ENCODE measurements around the gene MBD5.
"Not testable (repeated sequence)": the region's sequence is repeated elsewhere in the genome, so short reads cannot be mapped to it uniquely, and the experiment has no call there.

MBD5 gene

DNA sequence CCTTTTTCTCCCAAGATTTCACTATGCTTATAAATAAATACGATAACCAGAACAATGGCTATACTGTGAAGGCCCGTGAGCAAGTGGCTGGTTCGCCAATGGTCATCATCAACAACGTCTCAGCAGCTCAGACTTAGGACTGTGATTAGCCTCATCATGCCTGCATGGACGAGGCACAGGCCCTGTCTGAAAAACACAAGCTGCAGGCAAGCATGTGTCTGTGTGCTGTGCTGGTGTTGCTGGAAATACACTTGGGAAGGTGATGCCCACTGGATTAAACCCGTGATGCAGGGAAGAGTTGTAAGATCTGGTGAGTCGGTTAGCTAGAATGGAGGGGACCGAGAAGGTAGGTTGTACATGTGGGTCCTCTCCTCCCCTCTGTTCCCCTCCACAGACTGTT is 512.1 kb downstream of the MBD5 start:
- H3K27ac ChIP-seq, result no peak overlapping the region
- DNase-seq (ENCODE audit: low read depth, low spot score), result no peak

DNA sequence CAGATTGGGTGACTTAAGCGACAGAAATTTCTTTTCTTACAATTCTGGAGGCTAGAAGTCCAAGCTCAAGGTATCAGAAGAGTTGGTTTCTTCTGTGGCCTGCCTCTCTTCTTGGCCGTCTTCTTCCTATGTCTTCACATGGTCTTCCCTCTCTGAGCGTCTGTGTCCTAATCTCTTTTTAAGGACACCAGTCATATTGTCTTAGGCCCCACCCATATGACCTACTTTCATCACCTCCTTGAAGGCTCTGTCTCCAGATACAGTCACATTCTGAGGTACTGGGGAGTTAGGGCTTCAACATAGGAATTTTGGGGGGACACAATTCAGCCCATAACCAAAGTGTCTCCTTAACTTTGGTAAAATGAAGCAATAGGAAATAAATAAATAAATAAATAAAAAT is 512.8 kb downstream of the MBD5 start:
- H3K27ac ChIP-seq, result no peak overlapping the region
- no peak for DNase-seq (ENCODE audit: low read depth, low spot score)

DNA sequence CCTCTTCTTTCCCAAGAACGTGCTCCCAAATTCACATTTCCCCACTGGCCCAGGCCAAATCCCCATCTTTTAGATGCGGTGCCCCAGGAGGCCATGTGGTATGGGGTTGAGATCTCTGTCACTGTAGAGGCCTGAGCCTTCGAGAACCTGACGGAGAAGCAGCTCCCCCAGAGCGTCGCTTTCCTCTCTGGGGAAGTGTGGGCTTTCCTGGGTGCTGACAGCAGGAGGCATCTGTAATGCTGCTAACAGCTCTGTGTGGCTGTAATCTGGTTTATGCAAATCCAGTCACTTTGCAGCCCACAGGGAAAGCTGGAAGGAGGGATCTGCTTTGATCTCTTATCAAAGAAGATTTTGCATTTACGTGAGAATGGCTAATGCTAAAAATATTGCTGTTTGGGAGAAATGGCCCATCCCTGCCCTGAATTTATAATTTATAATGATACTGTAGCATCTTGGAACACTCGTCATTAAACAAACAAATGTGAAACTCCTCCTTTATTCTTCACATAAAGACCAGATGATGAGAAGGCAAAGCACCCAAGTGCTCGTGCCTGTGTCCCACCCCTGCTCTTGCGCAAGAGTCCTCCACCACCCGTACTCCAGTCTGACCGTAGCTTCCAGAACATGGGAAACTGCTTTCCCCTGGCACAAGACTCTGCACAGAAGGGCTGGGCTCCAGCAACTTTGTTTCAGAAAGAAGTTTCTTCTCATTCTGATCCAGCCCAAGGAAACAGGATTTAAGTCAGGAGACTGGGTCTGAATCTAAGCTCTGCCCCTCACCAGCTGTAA is 513.7 kb downstream of the MBD5 start:
- no peak overlapping the region for H3K27ac ChIP-seq
- no peak for DNase-seq (ENCODE audit: low read depth, low spot score)

DNA sequence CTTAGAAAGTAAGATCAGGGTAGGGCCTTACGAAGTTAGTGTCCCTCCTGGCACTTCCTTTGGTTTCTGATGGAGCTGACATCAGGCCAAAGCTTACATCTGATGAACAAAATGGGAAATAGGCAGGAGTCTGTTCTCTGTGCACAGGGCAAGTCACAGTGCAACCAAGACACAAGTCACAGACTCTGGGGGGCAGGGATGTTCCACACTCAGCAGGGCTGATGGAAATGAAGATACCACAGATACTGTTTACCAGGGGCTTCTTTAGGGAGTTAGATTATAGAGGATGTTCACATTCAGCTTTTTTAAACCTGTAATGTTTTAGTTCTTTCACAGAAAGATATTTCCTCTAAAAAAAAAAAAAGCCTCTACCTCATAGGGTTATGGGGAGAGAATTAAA is 517.5 kb downstream of the MBD5 start:
- DNase-seq (ENCODE audit: low read depth, low spot score), result no peak

DNA sequence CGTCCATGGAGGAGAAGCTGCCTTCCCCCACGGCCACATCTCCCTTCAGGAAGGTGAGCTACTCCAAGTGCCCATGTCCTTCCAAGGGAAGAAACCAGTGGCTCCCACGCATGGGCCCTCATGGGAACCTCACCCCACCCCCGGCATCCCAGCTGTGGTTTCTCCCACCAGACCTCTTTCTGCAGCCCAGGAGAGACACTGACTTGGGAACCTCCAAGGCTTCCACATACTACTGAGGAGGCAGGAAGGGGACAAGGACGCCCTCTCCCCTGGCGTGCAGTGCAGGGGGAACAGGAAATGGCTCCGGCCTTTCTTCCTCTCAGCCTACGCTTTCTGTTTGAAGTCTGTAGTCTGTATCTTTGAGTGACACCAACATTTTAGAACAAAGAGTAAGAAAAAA is 519.1 kb downstream of the MBD5 start:
- no peak for DNase-seq (ENCODE audit: low read depth, low spot score)

More for the DNA sequence above, 517.5 kb downstream of the MBD5 start:
- H3K27ac ChIP-seq, result no peak overlapping the region

DNA sequence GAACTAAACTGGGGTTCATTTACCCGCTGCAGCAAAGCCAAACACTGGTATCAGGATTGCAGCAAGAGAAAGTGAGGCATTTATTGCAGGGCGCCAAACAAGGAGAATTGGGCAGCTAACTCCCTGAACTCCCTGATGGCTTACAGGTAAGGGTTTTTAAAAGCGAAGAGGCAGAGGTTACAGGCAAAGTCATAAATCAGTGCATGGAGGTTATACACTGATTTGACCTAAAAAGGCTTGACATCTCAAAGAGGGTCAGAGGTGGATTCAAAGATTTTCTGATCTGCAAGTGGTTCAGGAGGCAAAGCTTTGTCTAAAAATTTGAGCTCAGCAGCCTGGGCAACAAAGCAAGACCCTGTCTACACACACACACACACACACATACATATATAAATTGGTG is 520.9 kb downstream of the MBD5 start:
- H3K27ac ChIP-seq, result no peak overlapping the region
- no peak for DNase-seq (ENCODE audit: low read depth, low spot score)

More for the DNA sequence above, 519.1 kb downstream of the MBD5 start:
- H3K27ac ChIP-seq, result no peak overlapping the region

DNA sequence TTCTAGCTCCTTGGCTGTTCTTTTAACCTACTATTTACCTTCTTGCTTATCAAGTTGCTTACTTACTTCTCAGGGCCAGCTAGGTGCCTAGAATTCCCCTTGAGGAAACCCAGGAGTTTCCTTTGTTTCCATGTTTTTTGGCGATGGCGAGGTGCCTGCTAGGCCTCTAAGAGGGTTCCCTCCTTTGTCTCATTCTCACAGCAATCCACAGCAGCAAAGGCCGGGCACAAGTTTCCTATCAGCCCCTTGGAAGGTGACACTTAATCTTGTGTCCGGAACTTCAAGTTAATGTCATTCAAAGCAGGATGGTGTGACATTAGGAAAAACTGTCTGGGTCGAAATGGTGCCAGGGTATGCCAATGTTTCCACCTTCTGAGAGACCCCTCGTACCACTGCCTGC is 521.7 kb downstream of the MBD5 start:
- H3K27ac ChIP-seq, result no peak overlapping the region
- no peak for DNase-seq (ENCODE audit: low read depth, low spot score)

DNA sequence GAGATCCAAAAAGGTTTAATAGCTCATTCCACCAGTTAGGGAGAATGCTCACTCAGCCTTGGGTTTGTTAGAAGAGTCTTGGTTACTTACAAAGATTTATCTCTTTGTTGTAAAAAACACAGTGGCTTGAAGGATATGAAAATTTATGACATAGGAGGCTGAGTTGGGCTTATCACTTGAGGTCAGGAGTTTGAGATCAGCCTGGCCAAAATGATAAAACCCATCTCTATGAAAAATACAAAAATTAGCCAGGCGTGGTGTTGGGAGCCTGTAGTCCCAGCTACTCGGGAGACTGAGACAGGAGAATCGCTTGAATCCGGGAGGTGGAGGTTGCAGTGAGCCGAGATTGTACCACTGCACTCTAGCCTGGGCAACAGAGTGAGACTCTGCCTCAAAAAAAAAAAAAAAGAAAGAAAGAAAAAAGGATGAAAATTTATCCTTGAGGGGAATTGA is 522.2 kb downstream of the MBD5 start:
- not testable (repeated sequence) for DNase-seq (ENCODE audit: low read depth, low spot score); H3K27ac ChIP-seq

DNA sequence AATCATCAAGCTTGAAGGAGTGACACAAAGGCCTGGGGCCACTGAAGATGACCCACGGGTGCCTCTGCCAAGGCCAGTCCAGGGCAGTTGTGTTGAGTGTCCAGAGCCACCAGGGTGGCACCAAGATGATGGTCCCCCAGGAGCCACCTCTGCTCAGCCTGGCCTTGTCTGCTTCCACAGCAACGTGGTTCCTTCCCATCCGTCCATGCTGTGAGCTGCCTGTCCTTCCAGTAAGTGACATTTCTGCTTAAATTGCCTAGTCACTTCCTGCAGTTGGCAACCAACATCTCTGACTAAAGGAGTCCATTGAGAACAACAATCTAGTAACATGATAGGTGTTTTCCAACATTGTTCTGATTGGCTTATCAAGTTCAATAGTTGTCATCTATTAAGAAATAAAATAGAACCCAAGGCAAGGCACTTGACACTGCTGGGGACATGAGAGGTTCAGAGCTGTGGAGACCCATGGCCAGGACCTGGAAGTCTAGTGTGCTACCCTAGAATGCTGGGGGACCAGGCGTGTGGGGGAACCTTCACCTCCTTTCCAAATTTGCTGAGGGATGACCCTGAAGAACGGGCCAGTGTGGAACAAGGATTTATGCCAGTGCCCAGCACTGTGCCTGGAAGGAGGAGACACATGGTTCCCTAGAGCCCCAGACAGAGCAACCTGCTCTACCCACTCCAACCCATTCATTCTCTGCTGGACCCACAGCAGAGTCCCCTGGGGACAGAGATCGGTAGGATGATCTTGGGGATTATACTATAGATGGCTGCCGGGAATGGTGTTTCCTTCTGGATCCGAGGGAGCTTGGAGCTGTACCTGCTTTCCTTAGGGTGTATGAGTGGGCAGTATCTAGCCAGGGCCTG is 524.7 kb downstream of the MBD5 start:
- no peak for DNase-seq (ENCODE audit: low read depth, low spot score)
- no peak overlapping the region for H3K27ac ChIP-seq

DNA sequence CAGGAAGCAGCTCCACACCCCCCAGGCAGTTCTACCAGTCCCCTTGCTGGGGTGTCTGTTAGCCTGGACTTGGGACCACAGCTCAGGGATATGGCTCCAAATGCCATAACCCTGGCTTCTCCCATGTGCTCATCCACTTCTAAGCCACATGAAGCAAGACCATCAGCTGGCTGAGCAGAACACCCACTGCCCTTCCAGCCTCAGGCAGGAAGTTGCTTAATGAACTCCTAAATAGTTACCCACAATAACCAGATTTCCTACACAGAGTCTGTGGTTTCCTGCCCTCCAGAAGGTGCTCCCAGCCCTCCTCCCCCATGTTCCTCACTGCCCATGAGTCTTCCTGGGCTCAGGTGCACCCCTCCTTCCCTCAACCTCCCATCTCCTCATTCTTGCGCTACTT is 525.4 kb downstream of the MBD5 start:
- no peak overlapping the region for H3K27ac ChIP-seq
- no peak for DNase-seq (ENCODE audit: low read depth, low spot score)

DNA sequence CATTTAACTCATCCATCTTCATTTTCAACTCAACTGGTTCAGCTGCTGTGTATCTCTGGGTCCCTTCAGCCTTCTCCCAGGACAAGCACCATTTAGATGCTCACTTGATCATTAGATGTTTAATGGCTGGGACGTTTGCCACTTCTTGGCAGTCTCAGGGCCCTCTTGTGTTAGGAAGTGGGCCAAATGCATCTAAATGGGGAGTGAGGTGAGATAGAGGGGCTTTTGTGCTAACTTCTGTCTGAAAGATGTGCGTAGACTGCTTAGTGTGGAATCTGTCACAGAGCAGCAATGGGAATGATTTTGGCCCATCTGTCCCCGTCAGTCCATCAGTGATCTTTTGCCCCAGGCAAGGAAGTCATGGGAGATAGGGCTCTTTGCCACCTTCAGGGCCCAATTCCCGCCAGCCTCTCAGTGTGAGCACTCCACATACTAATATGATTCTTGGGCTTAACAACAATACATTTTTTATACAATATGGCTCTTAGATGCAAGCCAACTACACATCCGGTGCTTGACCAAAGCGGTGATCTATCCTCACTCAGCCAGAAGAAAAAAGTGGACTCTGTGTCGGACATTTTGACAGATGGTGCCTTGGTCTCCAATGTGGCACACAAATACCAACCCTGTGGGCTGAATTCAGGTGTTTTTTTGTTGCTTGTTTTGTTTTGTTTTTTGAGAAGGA is 528.0 kb downstream of the MBD5 start:
- H3K27ac ChIP-seq, result no peak overlapping the region
- no peak for DNase-seq (ENCODE audit: low read depth, low spot score)

DNA sequence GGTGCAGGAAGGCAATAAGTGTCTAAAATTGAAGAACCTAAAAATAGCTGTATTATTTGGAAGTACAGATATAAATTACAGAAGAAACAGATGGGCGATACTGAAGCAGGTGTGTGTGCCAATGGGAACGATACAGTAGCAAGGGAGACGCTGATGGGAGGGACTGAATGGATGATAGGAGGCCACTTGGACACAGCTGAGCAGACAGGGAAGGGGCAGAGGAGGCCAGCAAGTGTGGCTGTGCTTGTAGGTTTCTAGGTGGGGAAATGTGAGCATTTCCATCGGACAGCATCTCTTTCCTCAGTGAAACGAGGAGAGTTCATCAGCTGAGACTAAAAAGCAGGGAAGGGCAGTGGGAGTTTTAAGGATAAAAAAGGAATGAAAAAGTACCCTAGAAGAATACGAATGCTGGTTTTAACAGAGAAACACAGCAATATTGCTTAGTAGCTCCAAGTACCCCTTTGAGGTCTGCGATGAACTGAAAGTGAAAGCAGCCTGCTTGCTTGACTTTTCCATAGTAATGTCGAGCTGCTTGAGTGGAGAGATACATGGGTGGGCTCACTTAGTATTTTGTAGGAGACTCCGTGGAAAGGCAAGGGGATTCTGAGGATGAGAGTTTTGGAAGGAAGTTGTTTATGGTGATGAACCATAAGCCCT is 531.9 kb downstream of the MBD5 start:
- no peak for DNase-seq (ENCODE audit: low read depth, low spot score)

DNA sequence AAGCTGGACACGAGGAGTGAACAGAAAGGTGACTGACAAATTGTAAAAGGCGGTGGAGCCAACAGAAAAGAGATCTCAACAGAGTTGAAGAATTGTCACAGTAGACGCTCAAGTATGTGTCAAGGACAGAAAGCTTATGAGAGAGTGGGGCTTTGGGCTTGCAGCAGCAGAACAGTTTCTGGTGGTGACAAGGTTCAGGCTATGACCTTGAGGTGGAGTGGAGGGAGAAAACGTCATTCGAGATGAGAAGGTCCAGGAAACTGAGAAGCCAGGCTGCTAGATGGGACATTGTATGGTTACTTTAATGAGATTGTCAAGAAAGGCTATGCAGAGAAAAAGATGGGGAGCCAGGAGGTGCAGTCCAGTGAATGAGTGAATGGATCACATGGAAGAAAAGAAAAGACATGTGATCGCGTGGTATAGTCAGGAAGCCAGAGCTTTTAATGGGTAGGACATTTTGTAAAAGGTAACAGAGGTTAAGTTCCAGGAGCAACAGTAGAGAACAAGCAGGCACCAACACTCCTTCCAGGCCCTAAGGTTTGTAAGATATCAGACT is 532.5 kb downstream of the MBD5 start:
- no peak for DNase-seq (ENCODE audit: low read depth, low spot score)
- H3K27ac ChIP-seq, result no peak overlapping the region

More for the DNA sequence above, 531.9 kb downstream of the MBD5 start:
- no peak overlapping the region for H3K27ac ChIP-seq

DNA sequence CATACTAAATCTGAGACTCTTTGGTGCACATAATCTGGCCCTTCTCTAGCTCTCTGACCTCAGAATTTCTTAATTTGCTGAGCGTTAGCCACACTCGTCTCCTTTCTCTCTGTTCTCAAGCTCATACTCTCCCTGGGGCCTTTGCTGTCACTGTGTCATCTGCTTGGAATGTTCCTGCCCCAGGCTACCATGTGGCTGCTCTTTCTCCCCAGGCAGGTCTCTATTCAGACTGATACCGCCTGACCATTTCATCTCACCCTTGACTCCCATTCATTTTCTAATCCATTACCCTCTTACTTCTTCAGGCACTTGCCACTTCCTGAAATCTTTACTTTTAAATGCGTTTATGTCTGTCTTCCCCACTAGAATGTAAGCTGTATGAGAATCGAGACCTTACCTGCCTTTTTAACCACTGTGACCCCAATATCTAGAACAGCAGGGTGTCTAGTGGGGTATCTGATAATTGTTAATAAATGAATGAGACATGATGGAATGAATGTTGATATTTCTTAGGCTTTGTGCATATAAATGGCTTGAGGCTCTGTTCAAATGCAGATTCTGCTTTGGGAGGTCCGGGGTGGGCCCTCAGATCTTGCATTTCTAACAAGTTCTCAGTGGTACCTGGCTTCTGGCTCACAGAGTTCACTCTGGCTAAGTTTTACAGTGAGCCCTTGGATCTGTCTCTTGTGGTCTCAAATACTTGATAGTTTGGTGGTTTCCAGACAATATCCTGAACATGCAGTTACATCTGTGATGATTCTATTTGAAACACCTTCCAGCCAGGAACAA is 533.8 kb downstream of the MBD5 start:
- no peak overlapping the region for H3K27ac ChIP-seq
- DNase-seq (ENCODE audit: low read depth, low spot score), result no peak

DNA sequence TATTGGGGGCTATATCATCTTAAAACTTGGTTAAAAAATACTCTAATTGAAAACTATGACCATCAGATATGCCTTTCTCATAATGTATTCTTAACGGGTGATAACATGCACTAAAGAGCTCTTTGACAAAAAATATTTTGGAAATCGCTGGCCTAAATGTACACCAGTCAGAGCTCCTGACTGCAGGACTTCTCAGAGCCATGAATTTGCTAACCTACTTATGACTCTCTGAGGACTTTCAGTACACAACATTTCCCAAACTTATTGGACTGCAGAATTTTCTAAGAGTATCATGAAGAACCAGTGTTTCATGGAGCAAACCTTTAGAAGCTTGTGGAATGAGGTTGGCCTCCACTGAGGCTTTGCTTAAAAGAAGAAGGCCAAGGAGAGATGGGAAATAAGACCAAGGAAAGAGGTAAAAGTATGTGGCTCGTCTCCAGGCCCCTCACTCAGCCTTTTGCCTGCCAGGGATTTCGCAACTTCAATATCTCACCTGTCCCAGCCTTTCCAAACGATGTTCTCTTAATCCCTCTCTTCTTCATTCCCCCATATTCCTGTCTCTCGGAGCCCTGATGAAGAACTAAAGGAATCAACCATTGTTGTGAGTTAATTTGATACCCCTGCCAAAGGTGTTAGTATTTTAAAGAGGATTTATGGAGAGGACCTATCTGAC is 534.9 kb downstream of the MBD5 start:
- H3K27ac ChIP-seq, result no peak overlapping the region
- DNase-seq (ENCODE audit: low read depth, low spot score), result no peak

DNA sequence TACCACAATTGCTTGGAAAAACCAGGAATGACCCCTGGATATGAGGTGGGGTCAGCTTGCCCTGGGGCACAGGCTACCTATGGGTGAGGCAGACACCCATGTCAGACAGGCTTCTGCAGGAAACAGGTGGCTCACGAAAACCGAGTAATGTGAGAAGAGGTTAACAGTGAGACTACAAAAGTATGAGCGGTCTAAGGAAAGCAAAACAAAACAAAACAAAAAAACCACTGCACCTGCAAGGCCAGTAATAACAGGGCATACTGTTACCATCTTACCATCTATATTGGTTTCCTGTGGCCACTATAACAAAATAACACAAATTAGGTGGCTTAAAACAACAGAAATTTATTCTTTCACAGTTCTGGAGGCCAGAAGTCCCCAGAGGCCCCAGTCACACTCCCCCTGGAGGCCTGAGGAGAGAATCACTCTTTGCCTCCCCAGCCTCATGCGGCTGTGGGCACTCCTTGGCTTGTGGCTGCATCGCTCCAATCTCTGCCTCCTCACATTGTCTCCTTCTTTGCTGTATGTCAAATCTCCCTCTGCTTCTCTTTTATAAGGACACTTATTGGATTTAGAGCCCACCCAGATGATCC is 537.0 kb downstream of the MBD5 start:
- no peak for DNase-seq (ENCODE audit: low read depth, low spot score)
- no peak overlapping the region for H3K27ac ChIP-seq

DNA sequence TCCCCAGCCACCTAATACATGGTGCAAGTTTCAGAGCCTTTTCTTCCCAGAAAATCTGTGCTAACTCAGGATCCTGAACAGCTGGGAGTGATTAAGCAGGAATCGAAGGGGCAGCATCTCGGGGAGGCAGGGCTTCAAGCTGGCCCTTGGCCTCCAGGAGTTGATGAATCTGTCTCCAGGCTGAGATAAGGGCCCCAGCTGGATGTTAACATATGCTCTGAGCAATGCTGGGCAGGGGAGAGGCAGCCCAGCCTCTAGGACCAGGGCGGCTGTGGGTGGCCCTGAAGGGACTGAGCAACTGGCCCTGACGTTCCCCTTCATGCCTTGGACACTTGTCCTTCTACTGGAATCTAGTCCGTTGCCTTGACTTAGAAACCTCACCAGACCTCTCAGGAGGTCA is 539.6 kb downstream of the MBD5 start:
- H3K27ac ChIP-seq, result no peak overlapping the region
- DNase-seq (ENCODE audit: low read depth, low spot score), result no peak

DNA sequence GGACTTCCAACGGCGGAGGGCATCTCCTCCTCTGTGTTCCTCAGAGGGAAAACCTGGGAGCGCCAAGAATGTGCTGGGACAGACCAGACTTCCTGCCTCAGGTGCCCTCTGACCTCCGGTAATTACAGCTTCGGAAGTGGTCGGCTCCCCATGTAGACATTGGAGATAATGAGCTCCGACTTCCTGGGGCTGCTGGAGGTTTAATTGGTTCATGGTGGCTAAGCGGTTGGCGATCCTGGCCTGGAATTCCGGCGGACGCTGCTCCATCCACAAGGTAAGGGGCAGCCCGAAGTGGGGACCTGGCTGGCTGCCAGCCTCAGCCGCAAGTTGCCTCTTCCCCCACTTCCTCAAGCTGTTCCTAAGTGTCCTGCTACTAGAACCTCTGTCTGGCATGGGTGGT is 540.5 kb downstream of the MBD5 start:
- H3K27ac ChIP-seq, result no peak overlapping the region
- no peak for DNase-seq (ENCODE audit: low read depth, low spot score)

Measured in epithelial cell of prostate (primary cell).